ENCODE data around the gene PRPF40A.

The PRPF40A gene

GRCh38 chr2:152613235-152613634 is 104.0 kb downstream of the PRPF40A start:
- no peak for DNase-seq

- no peak for DNase-seq
Observed at GRCh38 chr2:152611458-152612231, 105.6 kb downstream of the PRPF40A start.

GRCh38 chr2:152609699-152610098 is 107.6 kb downstream of the PRPF40A start:
- no peak for DNase-seq

- no peak for DNase-seq
Observed at GRCh38 chr2:152609154-152609553, 108.1 kb downstream of the PRPF40A start.

- no peak for DNase-seq
Observed at GRCh38 chr2:152607793-152608300, 109.4 kb downstream of the PRPF40A start.

GRCh38 chr2:152606941-152607340 is 110.3 kb downstream of the PRPF40A start:
- DNase-seq: no peak

- DNase-seq: no peak
Observed at GRCh38 chr2:152606081-152606480, 111.2 kb downstream of the PRPF40A start.

- no peak for DNase-seq
Observed at GRCh38 chr2:152603166-152603565, 114.1 kb downstream of the PRPF40A start.

- no peak for DNase-seq
Observed at GRCh38 chr2:152602750-152603149, 114.5 kb downstream of the PRPF40A start.

Measured in SHP77 treated with DMSO at 0.1 percent for 48 hours (cell line).